ENCODE measurements around the gene RPS3.

GRCh38 chr11:75356613-75357012 is 42.7 kb upstream of the RPS3 start:
- TF ChIP-seq REST (tag by site-specific recombination; IDR thresholded peaks at IDR 0.05) = no peak
- TF ChIP-seq, protein P1, sequence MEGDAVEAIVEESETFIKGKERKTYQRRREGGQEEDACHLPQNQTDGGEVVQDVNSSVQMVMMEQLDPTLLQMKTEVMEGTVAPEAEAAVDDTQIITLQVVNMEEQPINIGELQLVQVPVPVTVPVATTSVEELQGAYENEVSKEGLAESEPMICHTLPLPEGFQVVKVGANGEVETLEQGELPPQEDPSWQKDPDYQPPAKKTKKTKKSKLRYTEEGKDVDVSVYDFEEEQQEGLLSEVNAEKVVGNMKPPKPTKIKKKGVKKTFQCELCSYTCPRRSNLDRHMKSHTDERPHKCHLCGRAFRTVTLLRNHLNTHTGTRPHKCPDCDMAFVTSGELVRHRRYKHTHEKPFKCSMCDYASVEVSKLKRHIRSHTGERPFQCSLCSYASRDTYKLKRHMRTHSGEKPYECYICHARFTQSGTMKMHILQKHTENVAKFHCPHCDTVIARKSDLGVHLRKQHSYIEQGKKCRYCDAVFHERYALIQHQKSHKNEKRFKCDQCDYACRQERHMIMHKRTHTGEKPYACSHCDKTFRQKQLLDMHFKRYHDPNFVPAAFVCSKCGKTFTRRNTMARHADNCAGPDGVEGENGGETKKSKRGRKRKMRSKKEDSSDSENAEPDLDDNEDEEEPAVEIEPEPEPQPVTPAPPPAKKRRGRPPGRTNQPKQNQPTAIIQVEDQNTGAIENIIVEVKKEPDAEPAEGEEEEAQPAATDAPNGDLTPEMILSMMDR (tag by site-specific recombination; IDR thresholded peaks at IDR 0.05) = no peak

Measured in HEK293 (cell line).